ACHN (cell line): ENCODE data around the gene NMT2.

Experiments
- DNase-seq: peaks from one replicate; pipeline ENCODE4 v3.0.0-alpha.2; 2015
- in situ Hi-C: cut with HindIII; loops from 2 replicates; pipeline ENCODE4 v1.10.0; 2017; ENCODE audit warnings: low sequenced_read_pairs, low pct_ligation_motif_present, low pct_unique_long_range_greater_than_20kb

NMT2 gene

GRCh38 chr10:15060638-15061037 lies 107.9 kb downstream of the NMT2 start:
- in situ Hi-C loops = no loop called here
- DNase-seq = no peak

- in situ Hi-C loops = no loop called here
Measured at GRCh38 chr10:15059914-15060313, 108.6 kb downstream of the NMT2 start.

DNA sequence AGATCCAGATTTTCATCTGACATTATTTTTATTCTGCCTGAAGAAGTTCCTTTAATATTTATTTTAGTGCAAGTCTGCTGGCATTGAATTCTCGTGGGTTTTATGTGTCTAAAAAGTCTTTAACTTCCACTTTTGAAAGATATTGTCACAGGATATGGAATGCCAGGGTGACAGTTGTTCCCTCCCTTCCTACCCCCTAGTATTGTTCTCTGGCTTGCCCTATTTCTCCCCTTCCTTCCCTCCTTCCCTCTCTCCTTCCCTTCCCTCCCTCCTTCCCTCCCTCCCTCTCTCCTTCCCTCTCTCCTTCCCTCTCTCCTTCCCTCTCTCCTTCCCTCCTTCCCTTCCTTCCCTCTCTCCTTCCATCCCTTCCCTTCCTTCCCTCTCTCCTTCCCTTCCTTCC lies 109.8 kb downstream of the NMT2 start:
- no peak for DNase-seq
- in situ Hi-C loops = no loop called here

More at GRCh38 chr10:15059914-15060313, 108.6 kb downstream of the NMT2 start:
- no peak for DNase-seq
